ENCODE measurements around the gene TNXB. TPM values are rescaled to one million over a fixed set of nuclear protein-coding genes. Genes with fewer than 3 reads are reported as not detected.

TNXB gene
- total and polyA plus RNA-seq, 4 donors: 21.3 to 117 (median 78.3) TPM

DNA sequence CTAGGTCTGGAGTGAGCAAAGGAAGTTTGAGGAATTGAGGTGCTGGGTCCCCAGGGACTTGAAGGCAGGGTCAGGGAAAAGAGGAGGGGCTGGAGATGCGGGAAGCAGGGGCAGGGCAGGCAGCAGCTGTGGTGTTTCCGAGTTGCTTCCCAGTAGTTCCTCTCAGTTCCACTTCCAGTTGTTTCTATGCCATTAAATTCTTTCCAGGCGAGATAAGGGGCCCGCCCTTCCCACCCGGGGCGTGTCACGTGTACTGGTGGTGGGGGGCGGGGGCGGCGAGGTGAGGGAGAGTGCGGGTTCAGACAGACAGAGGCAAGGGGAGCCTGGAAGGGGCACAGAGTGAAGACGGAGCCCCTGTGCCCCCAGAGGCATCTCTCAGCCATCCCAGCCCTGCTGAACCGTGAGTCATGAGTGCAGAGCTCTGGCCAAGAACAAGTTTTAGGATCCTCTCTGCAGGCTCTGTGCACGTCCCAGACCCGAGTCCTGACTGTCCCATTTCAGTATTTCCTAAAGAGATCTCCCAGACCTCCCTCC is 977 bp downstream of the TNXB start:
- H3K4me1 ChIP-seq (ENCODE audit: control insufficient read depth in 5 of 5, insufficient read depth in 5 of 5, low read length in 5 of 5): peaks cover 9 to 44% (median 29%) of the 10 kb centered on the region in 5 donors
- peaks cover 0 to 14% (median 0%) of the 10 kb centered on the region in 3 donors for H3K27me3 ChIP-seq (ENCODE audit: control insufficient read depth in 3 of 3, insufficient read depth in 3 of 3, low read length in 2 of 3)
- peak overlapping the region; percentile 49 for H3K4me3 ChIP-seq
- H3K9me3 ChIP-seq (ENCODE audit: control insufficient read depth in 4 of 4, insufficient read depth in 3 of 4, low read length in 3 of 4): no peaks in the 10 kb centered on the region
- DNase-seq: peak; percentile 82 to 85 (median 82)
- 3 to 8% methylated on average over 15 of the region's 15 CpGs for WGBS, 2 donors
- no peak for TF ChIP-seq CTCF (IDR thresholded peaks at IDR 0.05; ENCODE audit: control extremely low read depth, extremely low read depth)
- ATAC-seq (ENCODE audit: insufficient read depth, low FRiP score): peak; percentile 50
- peak overlapping the region; percentile 27 to 90 for H3K27ac ChIP-seq (ENCODE audit: low read depth in 1 of 2, low read length in 1 of 2)
- H3K9ac ChIP-seq (ENCODE audit: insufficient read depth in 1 of 2, low read length in 2 of 2): peak overlapping the region in 1 of 2 donors; percentile 2
- peaks cover 0 to 3% (median 0%) of the 10 kb centered on the region in 4 donors for H3K36me3 ChIP-seq (ENCODE audit: control insufficient read depth in 4 of 4, insufficient read depth in 4 of 4, low read length in 4 of 4)

DNA sequence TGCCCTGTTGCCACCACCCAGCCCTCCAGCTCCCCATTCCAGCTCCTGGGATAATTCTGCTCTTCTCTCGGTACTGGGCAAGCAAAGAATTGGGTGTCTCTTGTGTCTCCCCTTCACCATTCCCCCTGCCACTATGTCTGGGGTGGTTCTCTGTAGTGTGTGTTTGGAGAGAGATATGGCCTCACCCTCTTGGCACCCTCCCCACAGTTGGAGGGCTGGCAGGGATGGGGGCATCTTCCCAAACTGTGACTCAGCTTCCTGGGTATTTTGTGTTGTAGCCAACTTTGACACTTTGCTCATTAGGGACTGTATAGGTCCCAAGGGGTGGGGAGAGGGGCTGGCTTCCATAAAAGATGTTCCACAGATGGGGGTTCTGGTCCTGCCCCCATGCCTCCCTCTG is 1.7 kb downstream of the TNXB start:
- peak; percentile 12 for ATAC-seq (ENCODE audit: insufficient read depth, low FRiP score)
- peak overlapping the region in 1 of 2 donors; percentile 2 for H3K9ac ChIP-seq (ENCODE audit: insufficient read depth in 1 of 2, low read length in 2 of 2)

GRCh38 chr6:32105433-32105832 is 3.7 kb downstream of the TNXB start:
- Histone ChIP-seq H3K4me3 (no peak overlapping the region), H3K4me1 (ENCODE audit: control insufficient read depth in 5 of 5, insufficient read depth in 5 of 5, low read length in 5 of 5) (peaks cover 9 to 20% (median 12%) of the 10 kb centered on the region in 5 donors), H3K36me3 (ENCODE audit: control insufficient read depth in 4 of 4, insufficient read depth in 4 of 4, low read length in 4 of 4) (no peaks in the 10 kb centered on the region), H3K27me3 (ENCODE audit: control insufficient read depth in 3 of 3, insufficient read depth in 3 of 3, low read length in 2 of 3) (peaks cover 0 to 14% (median 0%) of the 10 kb centered on the region in 3 donors), H3K27ac (ENCODE audit: low read depth in 1 of 2, low read length in 1 of 2) (no peak overlapping the region), H3K9me3 (ENCODE audit: control insufficient read depth in 4 of 4, insufficient read depth in 3 of 4, low read length in 3 of 4) (no peaks in the 10 kb centered on the region), H3K9ac (ENCODE audit: insufficient read depth in 1 of 2, low read length in 2 of 2) (no peak overlapping the region)
- no peak for TF ChIP-seq CTCF (IDR thresholded peaks at IDR 0.05; ENCODE audit: control extremely low read depth, extremely low read depth)
- 78 to 87% methylated on average over 4 of the region's 4 CpGs for WGBS, 2 donors
- DNase-seq: no peak
- ATAC-seq (ENCODE audit: insufficient read depth, low FRiP score): no peak

More for the DNA sequence above, 1.7 kb downstream of the TNXB start:
- Histone ChIP-seq H3K4me1 (ENCODE audit: control insufficient read depth in 5 of 5, insufficient read depth in 5 of 5, low read length in 5 of 5) (peaks cover 9 to 40% (median 28%) of the 10 kb centered on the region in 5 donors), H3K9me3 (ENCODE audit: control insufficient read depth in 4 of 4, insufficient read depth in 3 of 4, low read length in 3 of 4) (no peaks in the 10 kb centered on the region), H3K36me3 (ENCODE audit: control insufficient read depth in 4 of 4, insufficient read depth in 4 of 4, low read length in 4 of 4) (no peaks in the 10 kb centered on the region), H3K27me3 (ENCODE audit: control insufficient read depth in 3 of 3, insufficient read depth in 3 of 3, low read length in 2 of 3) (peaks cover 0 to 14% (median 0%) of the 10 kb centered on the region in 3 donors), H3K4me3 (no peak overlapping the region), H3K27ac (ENCODE audit: low read depth in 1 of 2, low read length in 1 of 2) (peak overlapping the region; percentile 10 to 83)
- no peak for TF ChIP-seq CTCF (IDR thresholded peaks at IDR 0.05; ENCODE audit: control extremely low read depth, extremely low read depth)
- no peak for DNase-seq
- WGBS, 2 donors: 58 to 80% methylated on average over 1 of the region's 1 CpG

All from lung (tissue), 12 donors.